GM18511 (cell line): Measurements from ENCODE around the gene DMBX1.

Experiments used
- ATAC-seq: cut with Tn5 transposase; IDR thresholded peaks from one replicate; pipeline ENCODE4 v1.9.1; 2021; ENCODE audit warnings: mild to moderate bottlenecking, moderate library complexity; ENCODE audit not compliant: unreplicated experiment

DMBX1 gene

DNA sequence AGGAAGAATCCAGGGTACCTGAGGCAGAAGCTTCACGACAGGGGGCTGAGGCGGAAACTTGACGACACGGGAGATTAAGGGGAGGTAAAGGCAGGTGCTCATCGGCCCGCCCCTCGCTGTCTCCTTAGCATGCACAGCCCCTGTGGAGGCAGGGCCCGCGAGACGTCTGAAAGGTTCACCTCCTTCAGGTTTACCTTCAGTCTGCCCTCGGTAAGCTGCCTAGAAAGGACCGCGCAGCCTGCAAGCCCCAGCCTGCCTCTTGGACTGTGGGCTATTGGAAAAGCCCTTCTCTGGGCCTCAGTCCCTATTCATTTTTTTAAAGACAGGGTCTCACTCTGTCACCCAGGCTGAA lies 33.3 kb downstream of the DMBX1 start:
- no peak for ATAC-seq

GRCh38 chr1:46523496-46524353 lies 34.1 kb downstream of the DMBX1 start:
- ATAC-seq: no peak

DNA sequence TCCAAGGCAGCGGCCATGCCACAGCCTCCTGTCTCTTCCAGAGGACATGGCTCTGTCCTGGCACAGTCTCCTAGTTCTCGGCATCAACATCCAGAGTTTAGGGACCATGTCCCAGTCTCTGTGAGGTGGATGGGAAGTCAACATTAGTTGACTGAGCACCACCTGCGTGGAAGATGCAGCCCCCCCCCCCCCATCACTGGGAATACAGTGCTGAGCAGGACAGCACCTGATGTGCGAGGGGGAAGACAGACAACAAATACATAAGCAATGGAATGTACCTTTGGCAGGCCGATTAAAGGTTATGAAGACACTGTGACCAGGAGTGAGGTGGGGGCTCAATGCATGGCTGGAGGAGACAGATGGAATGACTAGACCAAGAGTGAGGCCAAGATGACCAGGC lies 35.2 kb downstream of the DMBX1 start:
- no peak for ATAC-seq

GRCh38 chr1:46525253-46525983 lies 35.8 kb downstream of the DMBX1 start:
- no peak for ATAC-seq

GRCh38 chr1:46526013-46526690 lies 36.5 kb downstream of the DMBX1 start:
- ATAC-seq: no peak

GRCh38 chr1:46526691-46527291 lies 37.2 kb downstream of the DMBX1 start:
- ATAC-seq: no peak

GRCh38 chr1:46527474-46528296 lies 38.0 kb downstream of the DMBX1 start:
- ATAC-seq: peak; percentile 73

- no peak for ATAC-seq
Observed at GRCh38 chr1:46528297-46528955, 38.8 kb downstream of the DMBX1 start.

DNA sequence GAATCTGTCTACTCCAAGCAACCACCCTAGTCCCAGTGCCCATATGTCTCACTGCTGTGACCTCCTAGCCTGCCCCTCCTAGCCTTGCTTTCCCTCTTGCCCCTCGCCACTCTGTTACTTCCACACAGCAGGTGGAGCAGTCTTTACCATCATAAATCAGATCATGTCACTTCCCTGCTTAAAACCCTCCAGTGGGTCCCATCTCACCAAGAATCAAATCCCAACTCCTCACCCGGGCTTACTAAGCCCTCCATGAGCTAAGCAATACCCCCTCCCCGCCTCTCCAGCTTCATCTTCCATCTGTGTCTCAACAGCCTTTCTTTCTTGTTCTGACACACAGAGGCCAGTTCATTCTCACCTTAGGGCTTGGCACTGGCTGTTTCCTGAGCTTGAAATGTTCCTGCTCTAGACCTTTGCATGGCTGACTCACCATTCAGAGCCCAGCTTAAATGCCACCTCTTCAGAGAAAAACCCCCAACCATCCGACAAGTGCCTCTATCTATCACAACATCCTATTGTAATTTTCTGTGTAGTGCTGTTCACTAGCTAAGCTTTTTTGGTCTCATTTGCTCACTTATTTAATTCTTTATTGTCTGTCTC lies 39.5 kb downstream of the DMBX1 start:
- ATAC-seq: no peak

- no peak for ATAC-seq
Observed at GRCh38 chr1:46530311-46530710, 40.7 kb downstream of the DMBX1 start.

DNA sequence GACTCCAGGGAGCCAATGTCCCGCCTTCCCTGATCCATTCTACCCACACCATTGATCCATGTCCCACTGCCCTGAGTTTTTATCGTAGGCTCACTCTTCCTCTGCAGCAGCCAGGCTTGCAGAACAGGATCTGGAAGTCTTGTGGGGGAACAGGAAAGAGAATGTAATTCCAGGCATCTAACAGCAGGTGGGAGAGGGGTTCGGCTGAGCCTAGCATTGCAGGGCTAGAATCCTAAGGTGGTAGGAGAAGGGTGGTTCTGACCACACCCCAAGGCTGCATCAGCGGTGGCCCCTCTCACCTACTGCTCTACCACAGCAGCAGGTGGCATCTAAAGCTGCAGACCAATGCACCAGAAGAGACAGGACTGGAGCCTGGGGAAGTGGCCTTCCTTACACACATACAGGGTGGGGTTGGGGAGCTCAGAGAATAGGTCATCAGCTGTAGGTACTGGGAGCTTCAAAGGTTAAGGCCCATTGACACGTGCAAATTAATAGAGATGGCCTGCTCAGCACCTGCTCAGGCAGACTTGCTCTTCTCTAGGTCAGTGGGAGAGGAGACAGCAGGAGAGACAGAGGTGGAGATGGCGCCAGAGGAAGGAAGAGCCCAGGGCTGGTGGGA lies 41.3 kb downstream of the DMBX1 start:
- no peak for ATAC-seq

DNA sequence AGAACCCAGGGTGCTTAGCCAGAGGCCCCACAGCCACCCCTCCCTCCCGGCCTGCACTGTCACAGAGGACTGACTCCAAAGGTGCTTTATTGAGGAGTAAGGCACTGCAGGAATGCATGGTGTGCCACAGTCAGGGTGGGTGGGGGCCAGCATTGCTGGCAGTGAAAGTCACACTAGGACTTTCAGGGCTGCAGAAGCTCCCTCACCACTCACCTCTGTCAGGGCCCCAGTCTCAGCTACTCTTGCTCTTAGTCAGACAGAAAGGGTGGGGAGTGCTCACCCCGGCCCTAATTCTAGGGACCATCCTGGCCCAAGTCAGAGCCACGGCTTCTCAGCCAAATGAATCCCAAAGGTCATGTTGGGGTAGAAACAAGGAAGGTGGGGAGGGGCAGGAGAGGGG lies 42.5 kb downstream of the DMBX1 start:
- no peak for ATAC-seq

- no peak for ATAC-seq
Observed at GRCh38 chr1:46532498-46533178, 43.0 kb downstream of the DMBX1 start.

- no peak for ATAC-seq
Observed at GRCh38 chr1:46533179-46533864, 43.7 kb downstream of the DMBX1 start.

- no peak for ATAC-seq
Observed at GRCh38 chr1:46535063-46535462, 45.4 kb downstream of the DMBX1 start.

DNA sequence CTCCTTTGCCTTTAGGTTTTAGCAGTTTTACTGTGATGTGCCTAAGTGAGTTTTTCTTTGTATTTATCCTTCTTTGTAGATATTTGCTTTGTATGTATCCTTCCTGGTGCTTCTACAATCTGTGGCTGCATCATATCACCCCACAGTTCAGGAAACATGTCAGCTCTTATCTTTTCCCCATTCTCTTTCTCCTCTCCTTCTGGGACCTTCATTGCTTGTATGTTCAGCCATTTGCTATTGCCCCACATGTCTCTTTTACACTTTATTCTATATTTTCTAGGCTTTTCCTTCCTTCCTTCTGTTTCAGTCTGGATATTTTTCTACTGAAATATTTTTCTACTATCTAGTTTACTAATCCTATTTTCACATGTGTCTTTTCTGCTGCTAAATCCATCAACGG lies 46.9 kb downstream of the DMBX1 start:
- ATAC-seq: no peak

GRCh38 chr1:46537651-46538050 lies 48.0 kb downstream of the DMBX1 start:
- no peak for ATAC-seq

- ATAC-seq: no peak
Observed at GRCh38 chr1:46538147-46538546, 48.5 kb downstream of the DMBX1 start.
